ENCODE results near the gene CHMP4A. TPM values are rescaled to one million over a fixed set of nuclear protein-coding genes. Genes with fewer than 3 reads are reported as not detected.

Gene CHMP4A
- total and polyA plus RNA-seq, 2 of the 13 experiments (the other 11 are each of a cell fraction or from before 2014, with no cell fraction given): 83.6 to 113 TPM

DNA sequence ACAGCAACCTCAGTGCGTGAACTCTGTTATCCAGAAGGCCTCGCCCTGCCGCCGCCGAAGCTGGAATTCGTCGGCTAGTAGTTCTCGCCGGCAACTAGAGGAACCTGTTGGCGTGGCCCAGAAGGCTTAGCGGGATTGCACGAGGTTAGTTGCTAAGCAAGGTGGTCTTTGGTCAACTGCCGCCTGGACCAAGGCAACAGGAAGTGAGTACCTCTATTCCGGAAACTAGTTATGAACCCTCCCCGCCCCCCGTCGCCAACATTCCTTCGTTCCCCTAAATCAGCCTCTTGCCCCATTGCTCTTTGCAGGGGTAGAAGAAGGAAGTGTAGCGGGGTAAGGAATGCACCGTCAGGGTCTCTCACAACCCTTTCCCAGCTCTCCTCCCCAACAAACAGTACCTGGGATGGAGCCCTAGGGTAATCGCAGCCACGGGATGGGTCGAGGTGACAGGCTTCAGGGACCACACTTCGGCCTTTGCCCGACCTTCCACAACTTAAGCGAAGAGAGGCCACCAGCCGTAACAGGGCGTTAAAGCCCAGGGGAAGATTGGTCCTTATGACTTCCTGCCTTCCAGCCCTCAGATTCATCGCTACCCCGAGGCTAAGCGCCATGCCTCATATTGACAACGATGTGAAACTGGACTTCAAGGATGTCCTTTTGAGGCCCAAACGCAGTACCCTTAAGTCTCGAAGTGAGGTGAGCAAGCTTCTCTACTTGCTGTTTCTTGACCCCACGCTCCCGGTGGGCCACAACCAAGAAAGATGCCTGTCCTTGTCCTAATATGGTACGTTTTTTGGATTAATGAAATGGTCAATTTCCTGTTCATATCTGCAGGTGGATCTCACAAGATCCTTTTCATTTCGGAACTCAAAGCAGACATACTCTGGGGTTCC lies 19.6 kb upstream of the CHMP4A start, which contains the start of gene GMPR2 (continued):
- TF ChIP-seq, protein P1, sequence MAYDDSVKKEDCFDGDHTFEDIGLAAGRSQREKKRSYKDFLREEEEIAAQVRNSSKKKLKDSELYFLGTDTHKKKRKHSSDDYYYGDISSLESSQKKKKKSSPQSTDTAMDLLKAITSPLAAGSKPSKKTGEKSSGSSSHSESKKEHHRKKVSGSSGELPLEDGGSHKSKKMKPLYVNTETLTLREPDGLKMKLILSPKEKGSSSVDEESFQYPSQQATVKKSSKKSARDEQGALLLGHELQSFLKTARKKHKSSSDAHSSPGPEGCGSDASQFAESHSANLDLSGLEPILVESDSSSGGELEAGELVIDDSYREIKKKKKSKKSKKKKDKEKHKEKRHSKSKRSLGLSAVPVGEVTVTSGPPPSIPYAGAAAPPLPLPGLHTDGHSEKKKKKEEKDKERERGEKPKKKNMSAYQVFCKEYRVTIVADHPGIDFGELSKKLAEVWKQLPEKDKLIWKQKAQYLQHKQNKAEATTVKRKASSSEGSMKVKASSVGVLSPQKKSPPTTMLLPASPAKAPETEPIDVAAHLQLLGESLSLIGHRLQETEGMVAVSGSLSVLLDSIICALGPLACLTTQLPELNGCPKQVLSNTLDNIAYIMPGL (CRISPR knock-in tag; IDR thresholded peaks at IDR 0.05; ENCODE audit: borderline replicate concordance in 1 of 2, low read depth in 1 of 2): peak; percentile 69 to 82
- TF ChIP-seq ZNF431 (CRISPR knock-in tag; IDR thresholded peaks at IDR 0.05; ENCODE audit: borderline replicate concordance, low read depth): no peak
- TF ChIP-seq, protein P2, sequence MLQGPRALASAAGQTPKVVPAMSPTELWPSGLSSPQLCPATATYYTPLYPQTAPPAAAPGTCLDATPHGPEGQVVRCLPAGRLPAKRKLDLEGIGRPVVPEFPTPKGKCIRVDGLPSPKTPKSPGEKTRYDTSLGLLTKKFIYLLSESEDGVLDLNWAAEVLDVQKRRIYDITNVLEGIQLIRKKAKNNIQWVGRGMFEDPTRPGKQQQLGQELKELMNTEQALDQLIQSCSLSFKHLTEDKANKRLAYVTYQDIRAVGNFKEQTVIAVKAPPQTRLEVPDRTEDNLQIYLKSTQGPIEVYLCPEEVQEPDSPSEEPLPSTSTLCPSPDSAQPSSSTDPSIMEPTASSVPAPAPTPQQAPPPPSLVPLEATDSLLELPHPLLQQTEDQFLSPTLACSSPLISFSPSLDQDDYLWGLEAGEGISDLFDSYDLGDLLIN (CRISPR knock-in tag; IDR thresholded peaks at IDR 0.05; ENCODE audit: borderline replicate concordance): peak; percentile 93; the same call in 1 of the 2 replicates
- peak; percentile 85 for TF ChIP-seq ZNF501 (CRISPR knock-in tag; IDR thresholded peaks at IDR 0.05)
- peak; percentile 43 for TF ChIP-seq IKZF4 (CRISPR knock-in tag; IDR thresholded peaks at IDR 0.05; ENCODE audit: borderline replicate concordance, low read depth, not compliant biosample characterization)
- TF ChIP-seq, protein P3, sequence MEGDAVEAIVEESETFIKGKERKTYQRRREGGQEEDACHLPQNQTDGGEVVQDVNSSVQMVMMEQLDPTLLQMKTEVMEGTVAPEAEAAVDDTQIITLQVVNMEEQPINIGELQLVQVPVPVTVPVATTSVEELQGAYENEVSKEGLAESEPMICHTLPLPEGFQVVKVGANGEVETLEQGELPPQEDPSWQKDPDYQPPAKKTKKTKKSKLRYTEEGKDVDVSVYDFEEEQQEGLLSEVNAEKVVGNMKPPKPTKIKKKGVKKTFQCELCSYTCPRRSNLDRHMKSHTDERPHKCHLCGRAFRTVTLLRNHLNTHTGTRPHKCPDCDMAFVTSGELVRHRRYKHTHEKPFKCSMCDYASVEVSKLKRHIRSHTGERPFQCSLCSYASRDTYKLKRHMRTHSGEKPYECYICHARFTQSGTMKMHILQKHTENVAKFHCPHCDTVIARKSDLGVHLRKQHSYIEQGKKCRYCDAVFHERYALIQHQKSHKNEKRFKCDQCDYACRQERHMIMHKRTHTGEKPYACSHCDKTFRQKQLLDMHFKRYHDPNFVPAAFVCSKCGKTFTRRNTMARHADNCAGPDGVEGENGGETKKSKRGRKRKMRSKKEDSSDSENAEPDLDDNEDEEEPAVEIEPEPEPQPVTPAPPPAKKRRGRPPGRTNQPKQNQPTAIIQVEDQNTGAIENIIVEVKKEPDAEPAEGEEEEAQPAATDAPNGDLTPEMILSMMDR (CRISPR knock-in tag; IDR thresholded peaks at IDR 0.05): no peak; the same call in none of the 2 replicates
- TF ChIP-seq, protein P4, sequence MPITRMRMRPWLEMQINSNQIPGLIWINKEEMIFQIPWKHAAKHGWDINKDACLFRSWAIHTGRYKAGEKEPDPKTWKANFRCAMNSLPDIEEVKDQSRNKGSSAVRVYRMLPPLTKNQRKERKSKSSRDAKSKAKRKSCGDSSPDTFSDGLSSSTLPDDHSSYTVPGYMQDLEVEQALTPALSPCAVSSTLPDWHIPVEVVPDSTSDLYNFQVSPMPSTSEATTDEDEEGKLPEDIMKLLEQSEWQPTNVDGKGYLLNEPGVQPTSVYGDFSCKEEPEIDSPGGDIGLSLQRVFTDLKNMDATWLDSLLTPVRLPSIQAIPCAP (CRISPR knock-in tag; IDR thresholded peaks at IDR 0.05; ENCODE audit: low read depth): 0 out of 2 replicates have a peak, but pooled peaks have one; percentile 62
- 0 out of 2 replicates have a peak, but pooled peaks have one; percentile 80 for TF ChIP-seq NFATC3 (CRISPR knock-in tag; IDR thresholded peaks at IDR 0.05)
- TF ChIP-seq, protein P5, sequence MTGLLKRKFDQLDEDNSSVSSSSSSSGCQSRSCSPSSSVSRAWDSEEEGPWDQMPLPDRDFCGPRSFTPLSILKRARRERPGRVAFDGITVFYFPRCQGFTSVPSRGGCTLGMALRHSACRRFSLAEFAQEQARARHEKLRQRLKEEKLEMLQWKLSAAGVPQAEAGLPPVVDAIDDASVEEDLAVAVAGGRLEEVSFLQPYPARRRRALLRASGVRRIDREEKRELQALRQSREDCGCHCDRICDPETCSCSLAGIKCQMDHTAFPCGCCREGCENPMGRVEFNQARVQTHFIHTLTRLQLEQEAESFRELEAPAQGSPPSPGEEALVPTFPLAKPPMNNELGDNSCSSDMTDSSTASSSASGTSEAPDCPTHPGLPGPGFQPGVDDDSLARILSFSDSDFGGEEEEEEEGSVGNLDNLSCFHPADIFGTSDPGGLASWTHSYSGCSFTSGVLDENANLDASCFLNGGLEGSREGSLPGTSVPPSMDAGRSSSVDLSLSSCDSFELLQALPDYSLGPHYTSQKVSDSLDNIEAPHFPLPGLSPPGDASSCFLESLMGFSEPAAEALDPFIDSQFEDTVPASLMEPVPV (CRISPR knock-in tag; IDR thresholded peaks at IDR 0.05): peak; percentile 87
- TF ChIP-seq, protein P6, sequence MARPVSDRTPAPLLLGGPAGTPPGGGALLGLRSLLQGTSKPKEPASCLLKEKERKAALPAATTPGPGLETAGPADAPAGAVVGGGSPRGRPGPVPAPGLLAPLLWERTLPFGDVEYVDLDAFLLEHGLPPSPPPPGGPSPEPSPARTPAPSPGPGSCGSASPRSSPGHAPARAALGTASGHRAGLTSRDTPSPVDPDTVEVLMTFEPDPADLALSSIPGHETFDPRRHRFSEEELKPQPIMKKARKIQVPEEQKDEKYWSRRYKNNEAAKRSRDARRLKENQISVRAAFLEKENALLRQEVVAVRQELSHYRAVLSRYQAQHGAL (CRISPR knock-in tag; IDR thresholded peaks at IDR 0.05; ENCODE audit: not compliant biosample characterization): no peak
- no peak for TF ChIP-seq ZSCAN30 (CRISPR knock-in tag; IDR thresholded peaks at IDR 0.05)
- peak; percentile 51 for TF ChIP-seq HNRNPLL (IDR thresholded peaks at IDR 0.05; ENCODE audit: low read depth, low read length, poor library complexity, severe bottlenecking)
- peak; percentile 95 for TF ChIP-seq ZNF343 (CRISPR knock-in tag; IDR thresholded peaks at IDR 0.05)
- TF ChIP-seq WIZ (CRISPR knock-in tag; IDR thresholded peaks at IDR 0.05): peak; percentile 95
- TF ChIP-seq PTBP1 (IDR thresholded peaks at IDR 0.05; ENCODE audit: low read depth, low read length, poor library complexity, severe bottlenecking): no peak
- TF ChIP-seq ZNF746 (CRISPR knock-in tag; IDR thresholded peaks at IDR 0.05): 0 out of 2 replicates have a peak, but pooled peaks have one; percentile 8

All from HepG2 (cell line).